ENCODE results near the gene CCNY.

DNA sequence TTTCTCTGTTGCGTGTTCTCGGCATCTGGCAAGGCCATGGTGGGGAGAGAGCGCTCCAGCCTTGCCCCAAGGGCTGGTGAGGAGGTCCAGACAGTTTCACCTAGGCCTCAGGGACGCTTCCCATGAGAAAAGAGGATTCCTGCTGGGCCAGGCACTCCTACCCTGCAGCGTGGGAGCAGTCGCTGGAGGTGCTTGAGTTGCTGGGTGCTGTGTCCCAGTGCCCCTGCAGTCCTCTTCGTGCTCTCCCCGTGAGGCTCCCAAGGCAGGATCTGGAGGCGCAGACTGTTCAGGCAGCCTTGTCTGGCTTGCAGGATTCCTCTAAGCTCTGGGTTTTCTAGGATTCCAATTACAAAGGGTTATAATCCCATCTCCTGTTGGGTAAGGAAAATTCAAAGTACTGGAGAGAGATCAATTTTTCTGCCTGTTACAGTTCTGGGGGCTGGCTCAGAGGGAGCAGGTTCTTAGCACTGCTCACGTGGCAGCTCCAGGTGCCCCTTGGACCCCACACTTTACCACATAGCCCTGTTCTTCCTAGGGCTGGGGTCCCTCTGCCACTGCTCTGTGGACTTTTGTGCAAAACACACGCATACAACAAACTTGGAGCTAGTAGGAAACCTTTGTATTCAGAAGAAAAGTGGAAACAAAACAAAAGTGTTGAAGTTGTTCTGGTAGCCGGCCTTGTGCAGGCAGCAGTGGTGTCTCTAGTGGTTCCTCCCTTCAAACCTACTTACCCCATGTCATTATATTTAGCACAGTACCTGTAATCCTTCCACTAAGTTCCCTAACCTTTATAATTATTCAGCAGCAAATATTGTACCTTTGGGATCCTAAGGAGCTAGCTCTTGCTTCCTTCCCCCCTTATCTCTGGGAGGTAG lies 60.5 kb downstream of the CCNY start:
- TF ChIP-seq, protein P1, sequence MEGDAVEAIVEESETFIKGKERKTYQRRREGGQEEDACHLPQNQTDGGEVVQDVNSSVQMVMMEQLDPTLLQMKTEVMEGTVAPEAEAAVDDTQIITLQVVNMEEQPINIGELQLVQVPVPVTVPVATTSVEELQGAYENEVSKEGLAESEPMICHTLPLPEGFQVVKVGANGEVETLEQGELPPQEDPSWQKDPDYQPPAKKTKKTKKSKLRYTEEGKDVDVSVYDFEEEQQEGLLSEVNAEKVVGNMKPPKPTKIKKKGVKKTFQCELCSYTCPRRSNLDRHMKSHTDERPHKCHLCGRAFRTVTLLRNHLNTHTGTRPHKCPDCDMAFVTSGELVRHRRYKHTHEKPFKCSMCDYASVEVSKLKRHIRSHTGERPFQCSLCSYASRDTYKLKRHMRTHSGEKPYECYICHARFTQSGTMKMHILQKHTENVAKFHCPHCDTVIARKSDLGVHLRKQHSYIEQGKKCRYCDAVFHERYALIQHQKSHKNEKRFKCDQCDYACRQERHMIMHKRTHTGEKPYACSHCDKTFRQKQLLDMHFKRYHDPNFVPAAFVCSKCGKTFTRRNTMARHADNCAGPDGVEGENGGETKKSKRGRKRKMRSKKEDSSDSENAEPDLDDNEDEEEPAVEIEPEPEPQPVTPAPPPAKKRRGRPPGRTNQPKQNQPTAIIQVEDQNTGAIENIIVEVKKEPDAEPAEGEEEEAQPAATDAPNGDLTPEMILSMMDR (conservative IDR thresholded peaks at IDR 0.05; ENCODE audit: low read length), result no peak
- no peak for TF ChIP-seq EZH2phosphoT487 (IDR thresholded peaks at IDR 0.05; ENCODE audit: borderline replicate concordance, low read depth, low read length)

All from OCI-LY7 (cell line).